GM19238 (cell line): ENCODE results near the gene IFNA5.
A peak's percentile ranks its signal among the peaks of the same experiment; 100 is the strongest.

ENCODE experiments used
- DNase-seq: peaks from one replicate; pipeline ENCODE4 v3.0.0; 2011; ENCODE audit warnings: low spot score; ENCODE audit not compliant: insufficient read length

The IFNA5 gene

DNA sequence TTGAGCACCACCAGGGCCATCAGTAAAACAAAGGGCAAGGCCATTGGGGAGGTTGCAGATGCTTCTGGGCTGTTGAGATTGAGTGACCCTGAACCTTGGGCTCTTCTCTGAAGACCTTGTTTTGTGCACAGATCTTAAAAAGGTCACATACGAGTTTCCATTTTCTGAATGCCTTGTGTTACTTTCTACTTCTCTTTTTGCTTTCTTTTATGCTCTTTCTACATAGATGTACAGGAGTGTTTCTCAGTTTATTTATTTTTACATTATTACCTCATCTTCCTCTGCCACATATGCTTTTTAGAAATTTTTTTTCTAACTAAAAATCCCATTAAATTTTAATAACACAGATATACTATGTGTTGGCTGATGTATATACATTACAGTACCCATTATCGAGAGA lies at the start of gene IFNA5:
IFNA5 (minus strand) TSS at position 101 of the 400 bp plus-strand sequence; CDS start at position 44, 57 bp downstream.
- no peak for DNase-seq

GRCh38 chr9:21350787-21351186 lies 45.7 kb upstream of the IFNA5 start, which contains the start of gene IFNA6:
Gene IFNA6, minus strand, starts transcription at chr9:21350887. Its CDS starts 0 bp downstream, at chr9:21350887.
- DNase-seq: no peak

- DNase-seq: no peak
Observed at GRCh38 chr9:21348430-21348970, 43.4 kb upstream of the IFNA5 start.

DNA sequence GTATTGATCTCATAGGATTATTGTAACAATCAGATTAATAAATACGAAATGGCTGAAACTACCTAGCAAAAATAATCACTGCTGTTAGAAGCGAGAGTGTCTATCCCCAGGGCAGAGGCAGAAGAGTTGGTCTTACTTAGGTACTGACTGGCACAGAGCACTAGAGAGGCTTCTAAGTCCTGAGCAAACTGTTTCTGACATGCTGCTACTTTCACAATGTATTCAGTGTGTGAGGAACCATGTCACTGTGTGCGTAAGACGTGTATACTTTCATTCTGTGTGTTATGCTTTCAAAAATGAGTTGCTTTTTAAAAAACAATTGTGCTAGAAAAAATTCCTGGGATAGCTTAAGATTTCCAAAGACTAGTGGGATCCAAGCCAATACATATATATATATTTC lies 35.6 kb upstream of the IFNA5 start:
- no peak for DNase-seq

DNA sequence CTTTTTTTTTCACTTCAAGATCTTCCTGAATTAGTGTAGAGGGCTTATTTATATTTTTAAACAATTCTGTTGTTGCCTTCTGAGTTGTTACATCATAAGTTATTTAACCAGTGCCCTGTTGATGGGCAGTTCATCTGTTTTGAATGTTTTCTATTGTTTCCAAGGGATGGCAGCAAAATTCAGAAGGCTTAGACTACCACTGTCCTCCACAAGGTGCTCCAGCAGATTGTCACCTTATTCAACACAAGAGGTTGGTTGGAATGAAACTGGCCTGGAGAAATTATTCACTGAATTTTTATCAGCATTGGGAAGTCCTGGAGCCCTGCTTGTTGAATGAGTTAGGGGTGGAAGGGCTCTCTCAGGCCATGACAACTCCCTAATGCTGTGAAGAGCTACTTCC lies 31.3 kb upstream of the IFNA5 start:
- no peak for DNase-seq

GRCh38 chr9:21334701-21335632 lies 29.9 kb upstream of the IFNA5 start, which contains the start of gene KLHL9:
Gene KLHL9, minus strand, starts transcription at chr9:21335404. Its CDS starts 545 bp downstream, at chr9:21334859.
- peak; percentile 86 for DNase-seq

- DNase-seq: no peak
Observed at GRCh38 chr9:21333226-21333625, 28.1 kb upstream of the IFNA5 start.

DNA sequence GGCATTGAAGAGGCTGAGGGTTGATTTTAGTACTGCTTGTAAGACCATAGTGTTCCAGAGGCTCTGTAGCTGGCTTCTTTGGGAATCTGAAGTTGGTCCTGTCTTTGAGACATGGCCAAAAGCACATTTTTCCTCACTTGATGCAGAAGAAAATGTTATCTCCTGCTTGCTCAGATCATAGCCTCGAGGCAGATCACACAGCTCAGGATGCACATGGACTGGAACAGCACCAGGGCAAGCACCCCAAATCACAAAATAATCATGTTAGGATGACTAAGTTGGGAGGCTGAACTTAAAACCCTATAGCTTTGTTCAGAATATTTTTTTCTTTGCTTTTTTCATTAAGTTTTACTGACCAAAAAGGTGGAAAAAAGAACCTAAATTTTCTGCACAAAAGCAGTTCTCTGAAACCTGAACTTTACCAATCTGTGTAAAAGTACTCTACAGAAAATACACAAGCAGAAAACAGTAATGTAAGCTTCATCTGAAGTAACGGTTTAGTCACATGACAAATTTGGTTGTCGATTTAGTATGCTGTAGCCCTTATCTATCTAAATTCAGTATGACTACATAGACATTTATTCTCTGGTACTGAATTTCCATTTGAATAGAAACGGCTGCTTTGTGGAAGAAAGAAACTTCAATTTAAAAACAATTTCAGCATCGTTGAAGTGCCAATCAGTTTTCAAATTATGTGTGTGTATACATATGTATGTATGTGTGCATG lies 26.7 kb upstream of the IFNA5 start:
- DNase-seq: no peak

GRCh38 chr9:21326526-21327139 lies 21.5 kb upstream of the IFNA5 start:
- DNase-seq: no peak

DNA sequence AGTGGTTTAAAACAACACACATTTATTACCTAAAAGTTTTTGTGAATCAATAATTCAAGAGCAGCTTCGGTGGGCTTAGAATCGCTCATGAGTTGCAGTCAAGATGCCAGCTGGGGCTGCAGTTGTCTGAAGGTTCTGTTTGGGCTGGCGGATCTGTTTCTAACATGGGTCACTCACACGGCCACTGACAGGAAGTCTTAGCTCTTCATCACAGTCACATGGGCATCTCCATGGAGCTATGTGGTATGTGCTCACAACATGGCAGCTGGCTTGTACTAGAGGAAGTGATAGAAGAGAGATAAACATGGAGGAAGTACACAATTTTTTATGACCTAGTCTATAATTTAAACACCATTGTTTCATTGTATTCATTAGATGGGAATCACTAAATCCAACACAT lies 18.9 kb upstream of the IFNA5 start:
- no peak for DNase-seq

DNA sequence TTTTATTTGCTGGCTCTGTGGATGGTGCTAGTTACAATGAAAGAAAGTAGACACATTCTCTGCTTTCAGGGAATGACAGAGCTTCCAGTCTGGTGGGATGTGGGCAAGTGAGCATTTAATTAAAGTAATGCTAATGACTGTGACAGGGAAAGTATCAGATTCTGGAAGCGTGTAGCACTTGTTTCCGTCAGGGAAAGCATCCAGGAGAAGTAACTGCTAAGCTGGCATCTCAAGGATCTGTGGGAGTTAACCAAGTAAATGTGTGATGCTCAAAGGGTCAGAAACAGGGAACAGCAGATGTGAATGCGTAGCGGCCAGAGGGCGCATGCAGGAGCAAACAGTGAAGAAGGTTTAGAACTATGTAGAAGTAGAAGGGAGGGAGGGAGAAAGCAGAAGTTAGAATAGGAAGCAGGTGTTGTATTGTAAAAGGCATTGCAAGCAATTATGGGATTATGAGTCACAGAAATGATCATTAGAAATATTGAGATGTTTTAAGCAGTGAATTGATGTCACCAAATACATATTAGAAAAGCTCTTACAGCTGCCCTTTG lies 17.9 kb upstream of the IFNA5 start:
- DNase-seq: no peak

GRCh38 chr9:21320465-21320864 lies 15.4 kb upstream of the IFNA5 start:
- no peak for DNase-seq

GRCh38 chr9:21317956-21318923 lies 13.1 kb upstream of the IFNA5 start:
- no peak for DNase-seq

- DNase-seq: no peak
Observed at GRCh38 chr9:21316860-21317259, 11.7 kb upstream of the IFNA5 start.

DNA sequence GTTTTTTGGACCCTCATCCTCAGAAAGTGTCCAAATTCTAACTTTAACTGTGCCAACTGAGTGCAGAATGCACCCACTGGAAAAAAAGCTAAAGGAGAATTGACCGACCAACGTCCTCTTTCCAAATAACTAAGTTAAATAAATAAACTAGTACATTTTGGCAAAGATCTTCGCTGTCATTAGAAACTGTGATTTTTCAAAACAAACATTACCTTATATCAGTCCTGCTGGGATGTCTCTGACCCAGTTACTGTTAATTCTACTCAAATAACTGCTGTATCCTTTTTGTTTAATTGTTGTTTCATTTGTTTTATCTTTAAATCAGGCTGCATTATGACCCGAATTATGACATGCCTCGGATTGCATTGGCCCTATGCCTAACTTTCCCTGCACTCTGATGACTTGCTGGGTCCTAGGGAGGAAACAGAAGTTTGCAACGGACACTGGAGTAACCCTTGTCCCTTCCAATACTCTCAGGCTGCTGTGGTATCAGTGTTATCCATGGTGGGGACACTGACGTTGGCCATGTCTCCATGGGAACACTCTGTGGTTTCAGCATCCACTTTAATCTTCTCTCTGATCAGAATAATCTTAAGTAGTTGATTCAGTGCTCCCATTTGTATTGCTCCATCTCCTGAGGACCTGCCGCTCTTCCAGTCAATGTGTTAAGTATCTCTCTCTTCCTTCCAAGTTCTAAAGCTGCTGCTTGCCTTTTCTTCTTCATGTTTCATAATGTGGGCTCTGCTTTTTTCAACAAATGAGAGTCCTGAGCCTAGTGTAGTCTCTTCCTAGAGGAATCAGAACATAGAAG lies 11.1 kb upstream of the IFNA5 start:
- DNase-seq: no peak

DNA sequence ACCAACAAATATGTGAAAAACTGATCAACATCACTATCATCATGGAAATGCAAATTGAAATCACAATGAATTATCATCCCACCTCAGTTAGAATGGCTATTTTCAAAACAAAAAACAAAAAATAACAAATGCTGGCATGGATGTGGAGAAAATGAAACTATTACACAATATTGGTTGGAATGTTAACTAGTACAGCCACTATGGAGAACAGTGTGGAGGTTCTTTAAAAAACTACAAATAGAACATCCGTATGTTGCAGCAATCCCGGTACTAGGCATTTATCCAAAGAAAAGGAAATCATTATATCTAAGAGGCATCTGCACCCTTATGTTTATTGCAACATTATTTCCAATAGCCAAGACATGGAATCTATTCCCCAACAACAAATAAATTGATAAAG lies 9.0 kb upstream of the IFNA5 start:
- no peak for DNase-seq

DNA sequence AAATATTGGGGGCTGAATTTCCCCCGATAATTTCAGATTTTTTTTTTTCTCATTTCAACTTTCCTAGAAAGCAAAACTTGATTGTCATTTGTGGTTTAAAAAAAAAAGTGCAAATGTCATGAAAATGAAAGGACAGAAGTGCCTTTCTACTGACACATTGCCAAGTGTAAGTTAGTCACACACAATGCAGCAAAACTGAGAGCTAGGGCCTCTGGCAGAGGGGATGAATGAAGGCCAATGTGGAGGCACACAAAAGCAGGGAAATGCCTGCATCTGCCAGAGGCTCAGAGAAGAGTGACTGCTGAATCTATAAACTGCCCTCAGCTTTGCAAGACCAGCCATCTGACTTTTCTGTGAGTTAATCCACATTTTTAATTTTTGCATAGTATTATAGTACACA lies 6.8 kb upstream of the IFNA5 start:
- no peak for DNase-seq

GRCh38 chr9:21295992-21296391 lies 9.1 kb downstream of the IFNA5 start:
- no peak for DNase-seq

DNA sequence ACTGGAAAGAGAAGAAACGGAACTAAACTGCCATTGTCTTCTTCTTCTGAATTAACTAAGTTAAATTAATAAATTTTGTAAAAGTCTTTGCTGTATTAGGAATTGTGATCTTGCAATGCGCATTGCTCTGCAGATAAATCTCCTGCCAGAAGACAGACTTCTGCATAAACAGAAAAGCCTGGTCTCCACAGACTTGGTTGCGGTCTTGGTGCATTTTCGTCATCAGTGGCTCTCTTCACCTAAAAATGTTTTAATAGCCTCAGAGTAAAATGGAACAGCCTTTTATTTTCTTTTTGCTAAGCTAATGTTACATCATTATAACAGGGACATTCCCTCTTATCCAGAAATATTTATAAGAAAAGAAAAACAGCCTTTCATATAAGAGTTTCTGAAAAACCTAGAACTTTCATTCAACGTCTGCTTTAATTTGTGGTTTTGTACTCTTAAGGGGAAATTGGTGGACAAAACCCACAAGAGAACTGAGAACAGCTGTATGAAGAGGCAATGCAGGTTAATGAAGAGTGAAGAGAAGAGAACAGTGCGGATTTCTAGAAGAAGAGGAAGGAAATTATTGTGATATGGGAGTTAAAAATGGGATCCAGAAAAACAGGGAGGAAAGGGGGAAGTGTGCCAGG lies 10.1 kb downstream of the IFNA5 start:
- peak; percentile 5 for DNase-seq
